ENCODE measurements around the gene CNTN4.

CNTN4 gene

DNA sequence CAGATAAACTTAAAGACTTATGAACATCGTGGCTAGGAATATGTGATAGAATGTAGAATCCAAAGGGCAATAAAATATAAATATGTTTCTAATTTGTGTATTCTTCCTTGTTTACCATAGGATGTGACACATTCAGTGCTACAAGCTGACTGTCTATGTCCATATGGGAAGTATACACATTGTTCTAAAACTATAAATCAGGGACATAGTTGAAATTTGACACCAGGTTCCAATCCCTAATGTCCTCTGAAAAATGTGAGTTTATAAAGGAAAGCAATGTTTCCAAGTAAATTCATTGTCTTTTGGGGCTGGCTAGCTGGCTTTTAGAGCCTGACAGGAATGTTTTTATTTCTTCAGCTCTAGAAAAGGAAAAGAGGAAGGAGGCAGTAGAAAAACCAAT, 273.6 kb downstream of the CNTN4 start:
- no peak for TF ChIP-seq CTCF (IDR thresholded peaks at IDR 0.05; ENCODE audit: low read depth, low read length, missing control alignments)
- DNase-seq (ENCODE audit: low read depth), result no peak
- H3K4me3 ChIP-seq (ENCODE audit: low read depth, low read length), result no peak overlapping the region

DNA sequence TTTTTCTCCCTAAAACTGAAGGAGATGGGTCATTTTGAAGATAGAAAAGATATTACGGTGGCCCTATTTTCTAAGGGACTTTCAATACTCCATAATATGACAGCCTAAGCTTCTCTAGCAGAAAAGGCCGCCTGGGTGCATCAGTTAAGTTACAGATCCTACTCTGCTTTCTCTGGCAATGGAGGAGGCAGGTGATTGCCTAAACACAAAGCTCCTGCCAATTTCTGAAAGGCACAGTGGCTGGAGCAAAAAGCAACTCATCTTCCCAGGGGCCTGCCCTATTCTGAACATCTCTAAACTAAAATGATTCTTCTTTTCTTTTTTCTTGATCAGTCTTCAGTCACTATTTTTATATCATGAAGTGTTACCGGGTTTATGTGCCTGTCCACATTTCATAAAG, 276.7 kb downstream of the CNTN4 start:
- no peak for TF ChIP-seq CTCF (IDR thresholded peaks at IDR 0.05; ENCODE audit: low read depth, low read length, missing control alignments)
- no peak for DNase-seq (ENCODE audit: low read depth)
- H3K4me3 ChIP-seq (ENCODE audit: low read depth, low read length), result no peak overlapping the region

DNA sequence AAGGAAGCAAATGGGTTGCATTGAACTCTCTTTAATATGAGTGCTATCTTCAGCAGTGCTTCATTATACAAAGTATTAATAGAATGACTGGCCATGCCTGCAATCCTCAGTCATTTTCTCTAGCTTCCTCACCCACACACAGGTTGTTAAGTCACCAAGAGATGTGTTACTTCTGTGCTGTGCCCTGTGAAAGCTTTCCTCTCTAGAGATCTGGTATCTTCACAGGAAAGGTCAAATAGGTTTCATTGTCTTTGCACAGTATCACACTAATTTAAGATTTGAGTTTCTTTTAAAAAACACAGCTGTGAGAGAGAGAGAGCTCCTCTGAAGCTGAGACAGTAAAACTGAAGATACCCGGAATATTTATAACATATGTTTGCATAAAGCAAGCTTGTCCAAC, 278.6 kb downstream of the CNTN4 start:
- TF ChIP-seq CTCF (IDR thresholded peaks at IDR 0.05; ENCODE audit: low read depth, low read length, missing control alignments), result no peak
- no peak for DNase-seq (ENCODE audit: low read depth)
- H3K4me3 ChIP-seq (ENCODE audit: low read depth, low read length), result no peak overlapping the region

GRCh38 chr3:2390926-2391532, 292.4 kb downstream of the CNTN4 start:
- DNase-seq (ENCODE audit: low read depth), result no peak
- no peak for TF ChIP-seq CTCF (IDR thresholded peaks at IDR 0.05; ENCODE audit: low read depth, low read length, missing control alignments)
- no peak overlapping the region for H3K4me3 ChIP-seq (ENCODE audit: low read depth, low read length)

- no peak overlapping the region for H3K4me3 ChIP-seq (ENCODE audit: low read depth, low read length)
- TF ChIP-seq CTCF (IDR thresholded peaks at IDR 0.05; ENCODE audit: low read depth, low read length, missing control alignments), result no peak
- no peak for DNase-seq (ENCODE audit: low read depth)
Observed at GRCh38 chr3:2391896-2392295, 293.2 kb downstream of the CNTN4 start.

- no peak overlapping the region for H3K4me3 ChIP-seq (ENCODE audit: low read depth, low read length)
- TF ChIP-seq CTCF (IDR thresholded peaks at IDR 0.05; ENCODE audit: low read depth, low read length, missing control alignments), result no peak
- no peak for DNase-seq (ENCODE audit: low read depth)
Observed at GRCh38 chr3:2392981-2393380, 294.3 kb downstream of the CNTN4 start.

- H3K4me3 ChIP-seq (ENCODE audit: low read depth, low read length), result no peak overlapping the region
- no peak for DNase-seq (ENCODE audit: low read depth)
- no peak for TF ChIP-seq CTCF (IDR thresholded peaks at IDR 0.05; ENCODE audit: low read depth, low read length, missing control alignments)
Observed at GRCh38 chr3:2415083-2415482, 316.4 kb downstream of the CNTN4 start.
